GM18867 (cell line): ENCODE measurements around the gene STIMATE.

Experiments used
- ATAC-seq: cut with Tn5 transposase; IDR thresholded peaks from one replicate; pipeline ENCODE4 v1.9.1; 2021; ENCODE audit warnings: mild to moderate bottlenecking, moderate library complexity; ENCODE audit not compliant: unreplicated experiment

STIMATE gene

GRCh38 chr3:52897130-52898122 lies at the start of gene STIMATE:
Gene STIMATE, minus strand, starts transcription at chr3:52897548. Its CDS starts 98 bp downstream, at chr3:52897450.
- ATAC-seq: peak; percentile 95

GRCh38 chr3:52939600-52939999 lies 42.3 kb upstream of the STIMATE start:
- no peak for ATAC-seq

- ATAC-seq: no peak
These were observed 37.5 kb upstream of the STIMATE start for GRCh38 chr3:52934630-52935530.

- ATAC-seq: no peak
These were observed 34.5 kb upstream of the STIMATE start for GRCh38 chr3:52931889-52932288.

- ATAC-seq: no peak
These were observed 34.0 kb upstream of the STIMATE start for GRCh38 chr3:52931328-52931727.

GRCh38 chr3:52930748-52931147 lies 33.4 kb upstream of the STIMATE start:
- ATAC-seq: peak; percentile 38

- no peak for ATAC-seq
These were observed 29.2 kb upstream of the STIMATE start for GRCh38 chr3:52926554-52926953.

- ATAC-seq: no peak
These were observed 28.3 kb upstream of the STIMATE start for GRCh38 chr3:52925405-52926313.

- no peak for ATAC-seq
These were observed 26.6 kb upstream of the STIMATE start for GRCh38 chr3:52923963-52924362.

- ATAC-seq: no peak
These were observed 23.5 kb upstream of the STIMATE start for GRCh38 chr3:52920841-52921240.

GRCh38 chr3:52917044-52917443 lies 19.7 kb upstream of the STIMATE start:
- ATAC-seq: no peak

- no peak for ATAC-seq
These were observed 17.9 kb upstream of the STIMATE start for GRCh38 chr3:52915294-52915693.

- no peak for ATAC-seq
These were observed 15.8 kb upstream of the STIMATE start for GRCh38 chr3:52912885-52913731.

GRCh38 chr3:52910823-52911222 lies 13.5 kb upstream of the STIMATE start:
- no peak for ATAC-seq

GRCh38 chr3:52907497-52907896 lies 10.1 kb upstream of the STIMATE start:
- ATAC-seq: no peak

GRCh38 chr3:52904552-52904951 lies 7.2 kb upstream of the STIMATE start:
- ATAC-seq: no peak

GRCh38 chr3:52904000-52904399 lies 6.7 kb upstream of the STIMATE start:
- ATAC-seq: no peak

GRCh38 chr3:52896613-52897012 lies 735 bp downstream of the STIMATE start:
- no peak for ATAC-seq

- ATAC-seq: no peak
These were observed 1.2 kb downstream of the STIMATE start for GRCh38 chr3:52896151-52896550.

GRCh38 chr3:52895418-52895817 lies 1.9 kb downstream of the STIMATE start:
- no peak for ATAC-seq
